Mammary epithelial cell (primary cell): ENCODE data around the gene ACER3.

Experiments
- CTCF ChIP-seq, 2 donors: IDR thresholded peaks in 1 of 2; conservative IDR thresholded peaks in 1 of 2; 2 replicates each; pipeline ENCODE4 v1.5.1; 2011 to 2012; ENCODE audit warnings: inconsistent platforms in 2 of 2, low read length in 2 of 2, mild to moderate bottlenecking in 2 of 2, control low read depth in 1 of 2, low read depth in 1 of 2; ENCODE audit not compliant: insufficient read depth in 1 of 2; ENCODE audit errors: extremely low read depth in 1 of 2
- EZH2 ChIP-seq: IDR thresholded peaks from 2 replicates; pipeline ENCODE4 v1.6.1; 2012; ENCODE audit warnings: low read length, inconsistent platforms, borderline replicate concordance

GRCh38 chr11:77051511-77051910, 190.8 kb downstream of the ACER3 start:
- TF ChIP-seq CTCF (conservative IDR thresholded peaks at IDR 0.05 in 1 of 2, IDR thresholded peaks at IDR 0.05 in 1 of 2; ENCODE audit: extremely low read depth in 1 of 2, insufficient read depth in 1 of 2, low read depth in 1 of 2, low read length in 2 of 2) (no peak), EZH2 (no peak)
